ENCODE results near the gene ZMIZ1. TPM values are rescaled to one million over a fixed set of nuclear protein-coding genes. Genes with fewer than 3 reads are reported as not detected.

Gene ZMIZ1
- total and polyA plus RNA-seq, 2 donors from 2014 or later: 14.2 to 97.6 TPM

DNA sequence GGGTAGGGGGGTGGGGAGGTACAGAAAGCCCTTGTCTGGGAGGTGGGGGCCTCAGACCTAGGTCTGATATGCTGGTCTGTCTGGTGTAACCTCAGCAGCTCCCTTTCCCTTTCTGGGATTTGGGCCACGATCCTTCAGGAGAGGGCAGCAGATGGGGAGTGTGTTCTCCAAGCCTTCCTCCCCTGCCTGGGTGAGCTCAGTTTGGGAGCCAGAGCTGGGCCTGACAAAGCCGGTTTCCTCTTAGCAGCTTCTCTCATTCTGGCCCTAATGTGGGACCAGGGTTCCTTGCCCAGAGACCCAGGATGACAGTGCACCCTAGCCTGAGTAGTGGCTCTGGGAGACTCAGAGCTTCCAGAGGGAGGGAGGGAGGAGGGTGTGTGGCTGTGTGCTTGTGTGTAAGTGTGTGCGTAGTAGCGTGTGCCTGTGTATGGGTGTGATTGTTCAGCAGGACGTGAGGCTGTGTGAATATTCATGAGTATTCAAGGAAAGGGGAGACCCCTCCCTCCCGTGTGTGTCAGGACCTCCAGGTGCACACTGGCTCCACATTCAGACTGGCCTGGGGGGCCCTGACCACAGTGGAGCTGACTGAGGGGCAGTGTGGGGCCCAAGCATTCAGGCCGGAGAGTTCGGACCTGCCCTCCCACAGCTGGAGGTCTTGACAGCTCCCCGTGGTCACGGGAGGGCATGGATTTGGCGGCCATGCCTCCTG is 96.5 kb downstream of the ZMIZ1 start:
- peaks cover 2 to 25% (median 7%) of the 10 kb centered on the region in 3 donors for H3K36me3 ChIP-seq (ENCODE audit: control insufficient read depth in 2 of 3, insufficient read depth in 3 of 3, low read length in 3 of 3)
- no peaks in the 10 kb centered on the region for H3K9me3 ChIP-seq (ENCODE audit: control insufficient read depth in 2 of 3, insufficient read depth in 1 of 3, low read length in 3 of 3)
- TF ChIP-seq, protein P1, sequence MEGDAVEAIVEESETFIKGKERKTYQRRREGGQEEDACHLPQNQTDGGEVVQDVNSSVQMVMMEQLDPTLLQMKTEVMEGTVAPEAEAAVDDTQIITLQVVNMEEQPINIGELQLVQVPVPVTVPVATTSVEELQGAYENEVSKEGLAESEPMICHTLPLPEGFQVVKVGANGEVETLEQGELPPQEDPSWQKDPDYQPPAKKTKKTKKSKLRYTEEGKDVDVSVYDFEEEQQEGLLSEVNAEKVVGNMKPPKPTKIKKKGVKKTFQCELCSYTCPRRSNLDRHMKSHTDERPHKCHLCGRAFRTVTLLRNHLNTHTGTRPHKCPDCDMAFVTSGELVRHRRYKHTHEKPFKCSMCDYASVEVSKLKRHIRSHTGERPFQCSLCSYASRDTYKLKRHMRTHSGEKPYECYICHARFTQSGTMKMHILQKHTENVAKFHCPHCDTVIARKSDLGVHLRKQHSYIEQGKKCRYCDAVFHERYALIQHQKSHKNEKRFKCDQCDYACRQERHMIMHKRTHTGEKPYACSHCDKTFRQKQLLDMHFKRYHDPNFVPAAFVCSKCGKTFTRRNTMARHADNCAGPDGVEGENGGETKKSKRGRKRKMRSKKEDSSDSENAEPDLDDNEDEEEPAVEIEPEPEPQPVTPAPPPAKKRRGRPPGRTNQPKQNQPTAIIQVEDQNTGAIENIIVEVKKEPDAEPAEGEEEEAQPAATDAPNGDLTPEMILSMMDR (IDR thresholded peaks at IDR 0.05; ENCODE audit: borderline replicate concordance, extremely low read depth, insufficient read depth): no peak
- H3K27me3 ChIP-seq (ENCODE audit: control insufficient read depth, insufficient read depth, low read length): no peaks in the 10 kb centered on the region
- intact Hi-C loops (cut with DNase I): no loop called here
- H3K27ac ChIP-seq (ENCODE audit: low read depth in 2 of 2, low read length in 2 of 2): peak overlapping the region; percentile 74 to 86
- peak overlapping the region in 1 of 3 donors; percentile 65 for H3K9ac ChIP-seq (ENCODE audit: low read length in 3 of 3)
- peaks cover 0 to 50% (median 46%) of the 10 kb centered on the region in 3 donors for H3K4me1 ChIP-seq (ENCODE audit: control insufficient read depth in 2 of 3, insufficient read depth in 2 of 3, low read depth in 1 of 3, low read length in 3 of 3)
- H3K4me3 ChIP-seq (ENCODE audit: low read length in 3 of 3): no peak overlapping the region
- FAIRE-seq (no peak), DNase-seq (no peak)

DNA sequence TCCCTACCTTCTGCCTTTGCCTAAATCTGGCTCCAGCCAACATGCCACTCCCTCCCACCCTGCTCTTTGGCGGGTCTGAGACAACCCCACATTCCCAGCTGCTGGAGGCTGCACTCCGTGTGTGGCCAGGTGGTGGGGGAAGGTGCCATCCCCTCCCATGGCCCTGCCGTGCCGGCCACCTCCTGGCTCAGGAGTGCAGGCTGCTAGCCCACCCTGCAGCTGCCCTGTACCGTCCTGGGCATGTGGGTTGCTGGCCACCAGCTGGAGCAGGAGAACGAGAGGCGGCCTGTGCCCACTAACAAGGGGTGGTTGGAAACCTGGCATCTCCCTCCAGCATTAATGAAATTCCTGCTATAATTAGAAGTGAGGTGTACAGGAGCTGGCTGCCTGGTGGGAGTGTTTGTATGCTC is 97.6 kb downstream of the ZMIZ1 start:
- peak overlapping the region in 2 of 3 donors; percentile 13 to 65 for H3K9ac ChIP-seq (ENCODE audit: low read length in 3 of 3)
- intact Hi-C loops (cut with DNase I): no loop called here
- H3K27ac ChIP-seq (ENCODE audit: low read depth in 2 of 2, low read length in 2 of 2): peak overlapping the region; percentile 74 to 86
- no peak for FAIRE-seq
- H3K36me3 ChIP-seq (ENCODE audit: control insufficient read depth in 2 of 3, insufficient read depth in 3 of 3, low read length in 3 of 3): peaks cover 2 to 25% (median 7%) of the 10 kb centered on the region in 3 donors
- TF ChIP-seq, protein P1 (IDR thresholded peaks at IDR 0.05; ENCODE audit: borderline replicate concordance, extremely low read depth, insufficient read depth): no peak
- H3K9me3 ChIP-seq (ENCODE audit: control insufficient read depth in 2 of 3, insufficient read depth in 1 of 3, low read length in 3 of 3): no peaks in the 10 kb centered on the region
- no peak overlapping the region for H3K4me3 ChIP-seq (ENCODE audit: low read length in 3 of 3)
- peak in 2 of 5 donors; percentile 37 to 69 for DNase-seq
- H3K4me1 ChIP-seq (ENCODE audit: control insufficient read depth in 2 of 3, insufficient read depth in 2 of 3, low read depth in 1 of 3, low read length in 3 of 3): peaks cover 0 to 50% (median 48%) of the 10 kb centered on the region in 3 donors
- no peaks in the 10 kb centered on the region for H3K27me3 ChIP-seq (ENCODE audit: control insufficient read depth, insufficient read depth, low read length)

GRCh38 chr10:79166741-79167140 is 98.0 kb downstream of the ZMIZ1 start:
- H3K4me1 ChIP-seq (ENCODE audit: control insufficient read depth in 2 of 3, insufficient read depth in 2 of 3, low read depth in 1 of 3, low read length in 3 of 3): peaks cover 0 to 50% (median 47%) of the 10 kb centered on the region in 3 donors
- peaks cover 2 to 25% (median 8%) of the 10 kb centered on the region in 3 donors for H3K36me3 ChIP-seq (ENCODE audit: control insufficient read depth in 2 of 3, insufficient read depth in 3 of 3, low read length in 3 of 3)
- DNase-seq: no peak
- intact Hi-C loops (cut with DNase I): no loop called here
- TF ChIP-seq, protein P1 (IDR thresholded peaks at IDR 0.05; ENCODE audit: borderline replicate concordance, extremely low read depth, insufficient read depth): no peak
- peak overlapping the region in 1 of 3 donors; percentile 9 for H3K9ac ChIP-seq (ENCODE audit: low read length in 3 of 3)
- no peaks in the 10 kb centered on the region for H3K27me3 ChIP-seq (ENCODE audit: control insufficient read depth, insufficient read depth, low read length)
- no peaks in the 10 kb centered on the region for H3K9me3 ChIP-seq (ENCODE audit: control insufficient read depth in 2 of 3, insufficient read depth in 1 of 3, low read length in 3 of 3)
- H3K4me3 ChIP-seq (ENCODE audit: low read length in 3 of 3): no peak overlapping the region
- FAIRE-seq: no peak
- peak overlapping the region; percentile 74 to 86 for H3K27ac ChIP-seq (ENCODE audit: low read depth in 2 of 2, low read length in 2 of 2)

All from kidney (tissue), 14 donors.